Liver (tissue), 3 donors: ENCODE results near the gene KIAA0513.

Experiments used
- CTCF ChIP-seq: fragments of 150-350 bp; IDR thresholded peaks from 2 replicates; pipeline ENCODE4 v1.5.1; 2017; ENCODE audit warnings: improper control_type of control experiment, low read depth, low read length; ENCODE audit not compliant: missing input control
- JUND ChIP-seq, 2 donors: IDR thresholded peaks; 2 replicates each; pipeline ENCODE4 v1.6.1; 2016; ENCODE audit warnings: antibody characterized with exemption in 2 of 2
- RXRA ChIP-seq, 2 donors: IDR thresholded peaks; 2 replicates each; pipeline ENCODE4 v1.6.1; 2017 to 2018; ENCODE audit warnings: antibody characterized with exemption in 2 of 2, mild to moderate bottlenecking in 1 of 2
- SP1 ChIP-seq: IDR thresholded peaks from 2 replicates; pipeline ENCODE4 v1.6.1; 2018; ENCODE audit warnings: antibody characterized with exemption, mild to moderate bottlenecking
- TAF1 ChIP-seq: conservative IDR thresholded peaks from 2 replicates; pipeline ENCODE4 v1.6.1; 2016; ENCODE audit warnings: antibody characterized with exemption, mild to moderate bottlenecking
- YY1 ChIP-seq: IDR thresholded peaks from 2 replicates; pipeline ENCODE4 v1.6.1; 2016; ENCODE audit warnings: antibody characterized with exemption, mild to moderate bottlenecking
- donor health status: healthy.
- donor health status: healthy.

GRCh38 chr16:85066346-85066885, 38.8 kb downstream of the KIAA0513 start:
- TF ChIP-seq CTCF: no peak
- no peak for TF ChIP-seq YY1
- TF ChIP-seq SP1: no peak
- no peak for TF ChIP-seq RXRA (IDR thresholded peaks at IDR 0.05)
- TF ChIP-seq JUND (IDR thresholded peaks at IDR 0.05): no peak
- TF ChIP-seq TAF1: no peak
